Measurements from ENCODE around the gene LRRC4C. TPM values are rescaled to one million over a fixed set of nuclear protein-coding genes. Genes with fewer than 3 reads are reported as not detected.

Gene LRRC4C
- total and polyA plus RNA-seq, 7 donors: 0.98 to 5.4 (median 3.0) TPM; not detected in 1

DNA sequence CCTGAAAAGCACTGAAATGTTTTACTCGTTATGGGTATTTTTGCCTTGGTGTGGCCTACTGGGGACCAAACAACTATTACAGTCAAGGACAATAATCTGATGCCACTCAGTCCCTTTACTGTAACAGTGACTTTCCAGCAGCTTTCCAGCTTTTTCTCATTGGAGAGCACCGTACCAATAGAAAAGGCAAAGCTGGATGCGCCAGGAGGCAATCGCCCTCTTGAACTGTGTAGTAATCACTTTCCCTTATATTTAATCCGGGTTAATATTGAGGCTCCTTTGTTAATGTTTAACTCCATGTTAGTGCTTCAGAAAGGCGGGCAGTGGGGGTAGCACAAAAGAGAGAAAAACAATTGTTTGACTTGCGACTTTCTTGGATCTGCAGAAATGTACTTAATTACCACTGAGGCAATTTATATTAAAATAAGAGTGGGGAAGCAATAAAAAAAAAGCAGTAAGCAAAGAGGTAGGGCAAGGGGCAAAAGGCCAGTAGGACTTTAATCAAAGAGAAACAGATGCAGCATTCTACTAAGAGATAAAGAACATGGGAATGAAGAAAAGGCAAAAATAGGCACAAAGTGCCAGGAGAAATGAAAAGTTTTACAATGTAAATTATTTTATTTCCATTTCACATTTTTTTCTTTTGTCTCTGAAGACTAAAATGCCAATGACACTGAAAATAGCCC is 81.6 kb downstream of the LRRC4C start:
- H3K36me3 ChIP-seq: no peaks in the 10 kb centered on the region
- no peak overlapping the region for H3K27ac ChIP-seq
- no peaks in the 10 kb centered on the region for H3K27me3 ChIP-seq
- no peaks in the 10 kb centered on the region for H3K9me3 ChIP-seq
- H3K4me3 ChIP-seq: no peak overlapping the region
- H3K4me1 ChIP-seq: no peaks in the 10 kb centered on the region
- DNase-seq: no peak
- intact Hi-C loops (cut with DNase I): no loop called here
- TF ChIP-seq POLR2AphosphoS5 (IDR thresholded peaks at IDR 0.05) (no peak), POLR2A (IDR thresholded peaks at IDR 0.05) (no peak), EP300 (IDR thresholded peaks at IDR 0.05) (no peak)
- TF ChIP-seq, protein P1, sequence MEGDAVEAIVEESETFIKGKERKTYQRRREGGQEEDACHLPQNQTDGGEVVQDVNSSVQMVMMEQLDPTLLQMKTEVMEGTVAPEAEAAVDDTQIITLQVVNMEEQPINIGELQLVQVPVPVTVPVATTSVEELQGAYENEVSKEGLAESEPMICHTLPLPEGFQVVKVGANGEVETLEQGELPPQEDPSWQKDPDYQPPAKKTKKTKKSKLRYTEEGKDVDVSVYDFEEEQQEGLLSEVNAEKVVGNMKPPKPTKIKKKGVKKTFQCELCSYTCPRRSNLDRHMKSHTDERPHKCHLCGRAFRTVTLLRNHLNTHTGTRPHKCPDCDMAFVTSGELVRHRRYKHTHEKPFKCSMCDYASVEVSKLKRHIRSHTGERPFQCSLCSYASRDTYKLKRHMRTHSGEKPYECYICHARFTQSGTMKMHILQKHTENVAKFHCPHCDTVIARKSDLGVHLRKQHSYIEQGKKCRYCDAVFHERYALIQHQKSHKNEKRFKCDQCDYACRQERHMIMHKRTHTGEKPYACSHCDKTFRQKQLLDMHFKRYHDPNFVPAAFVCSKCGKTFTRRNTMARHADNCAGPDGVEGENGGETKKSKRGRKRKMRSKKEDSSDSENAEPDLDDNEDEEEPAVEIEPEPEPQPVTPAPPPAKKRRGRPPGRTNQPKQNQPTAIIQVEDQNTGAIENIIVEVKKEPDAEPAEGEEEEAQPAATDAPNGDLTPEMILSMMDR (IDR thresholded peaks at IDR 0.05): no peak
- WGBS, 2 donors: 25 to 63% methylated on average over 7 of the region's 7 CpGs

DNA sequence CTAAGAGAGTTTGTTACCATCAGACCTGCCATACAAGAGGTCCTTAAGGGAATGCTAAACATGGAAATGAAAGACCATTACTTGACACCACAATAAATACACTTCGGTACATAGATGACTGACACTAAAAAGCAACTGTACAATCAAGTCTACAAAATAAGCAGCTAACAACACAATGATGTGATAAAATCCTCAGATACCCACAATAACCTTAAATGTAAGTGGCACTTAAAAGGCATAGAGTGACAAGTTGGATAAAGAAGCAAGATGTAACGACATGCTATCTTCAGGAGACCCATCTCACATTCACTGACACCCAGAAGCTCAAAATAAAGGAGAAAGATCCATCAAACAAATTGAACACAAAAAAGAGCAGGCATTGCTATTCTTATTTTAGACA is 107.6 kb downstream of the LRRC4C start:
- no peak overlapping the region for H3K27ac ChIP-seq
- WGBS, 2 donors: 50 to 70% methylated on average over 2 of the region's 2 CpGs
- no peaks in the 10 kb centered on the region for H3K27me3 ChIP-seq
- no peak for DNase-seq
- H3K9me3 ChIP-seq: no peaks in the 10 kb centered on the region
- intact Hi-C loops (cut with DNase I): no loop called here
- H3K4me1 ChIP-seq: no peaks in the 10 kb centered on the region
- TF ChIP-seq, protein P1 (IDR thresholded peaks at IDR 0.05): no peak
- TF ChIP-seq POLR2AphosphoS5 (IDR thresholded peaks at IDR 0.05): no peak
- no peaks in the 10 kb centered on the region for H3K36me3 ChIP-seq
- no peak overlapping the region for H3K4me3 ChIP-seq

DNA sequence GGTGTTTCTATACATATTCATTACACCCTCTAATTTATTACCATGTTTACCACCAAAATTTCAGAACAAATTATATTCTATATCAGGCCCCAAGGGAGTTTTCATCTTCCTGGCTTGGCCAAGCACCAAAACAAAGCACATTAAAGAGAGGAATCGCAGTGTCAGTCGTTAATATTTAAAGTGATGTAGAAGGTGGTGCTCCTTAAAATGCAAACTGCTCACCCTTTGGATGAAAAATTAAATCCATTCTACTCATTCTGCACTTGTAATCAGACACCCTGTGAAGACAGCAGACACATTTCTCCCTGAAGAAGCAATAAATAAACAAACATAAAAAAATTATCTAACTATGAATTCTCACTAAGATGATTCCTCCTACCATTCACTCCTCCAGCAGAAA is 113.4 kb downstream of the LRRC4C start:
- intact Hi-C loops (cut with DNase I): no loop called here
- WGBS, 2 donors: 90 to 91% methylated on average over 2 of the region's 2 CpGs
- no peak overlapping the region for H3K4me3 ChIP-seq

DNA sequence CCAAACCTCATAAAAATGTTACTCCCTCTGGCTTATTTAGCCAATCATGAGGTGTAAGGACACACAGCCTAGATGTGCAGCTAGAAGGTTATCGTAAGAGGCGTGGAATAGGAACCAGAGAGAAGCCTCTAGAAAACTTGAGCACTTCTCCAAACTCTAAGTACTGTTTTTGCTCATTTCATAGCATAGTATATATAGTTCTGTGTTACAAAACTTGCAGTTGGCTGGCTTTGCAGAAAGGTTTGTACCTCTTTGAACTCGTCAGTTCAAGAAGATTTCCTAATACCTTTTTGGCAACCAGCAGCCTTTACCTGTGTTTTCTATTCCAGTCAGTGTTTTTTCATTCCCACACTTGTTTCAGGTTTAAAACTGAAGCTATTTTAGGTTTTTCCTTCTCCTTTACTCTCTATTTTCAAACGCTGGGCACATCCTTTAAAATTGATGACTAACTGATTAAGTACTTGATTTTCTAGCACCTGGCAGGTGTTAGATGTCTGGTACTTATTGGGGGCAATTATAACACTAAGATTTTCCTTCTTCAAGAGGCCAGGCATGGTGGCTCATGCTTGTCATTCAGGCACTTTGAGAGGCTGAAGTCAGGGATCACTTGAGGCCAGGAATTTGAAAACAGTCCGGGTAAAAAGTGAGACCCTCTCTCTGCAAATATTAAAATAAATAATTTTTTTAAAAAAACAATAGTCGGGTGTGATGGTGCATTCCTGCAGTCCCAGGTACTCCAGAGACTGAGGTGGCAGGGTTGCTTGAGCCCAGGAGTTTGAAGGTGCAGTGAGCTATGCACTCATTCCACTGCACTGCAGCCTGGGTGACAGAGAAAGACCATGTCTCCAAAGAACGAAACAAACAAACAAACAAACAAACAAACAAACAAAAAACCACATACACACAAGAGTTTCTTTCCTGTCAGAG is 125.2 kb downstream of the LRRC4C start:
- 71 to 80% methylated on average over 7 of the region's 7 CpGs for WGBS, 2 donors
- Histone ChIP-seq H3K27me3 (no peaks in the 10 kb centered on the region), H3K4me1 (no peaks in the 10 kb centered on the region), H3K9me3 (no peaks in the 10 kb centered on the region), H3K36me3 (no peaks in the 10 kb centered on the region), H3K27ac (no peak overlapping the region), H3K4me3 (no peak overlapping the region)
- no peak for DNase-seq
- no peak for TF ChIP-seq POLR2A (IDR thresholded peaks at IDR 0.05)
- no peak for TF ChIP-seq POLR2AphosphoS5 (IDR thresholded peaks at IDR 0.05)
- TF ChIP-seq EP300 (IDR thresholded peaks at IDR 0.05): no peak
- TF ChIP-seq, protein P1 (IDR thresholded peaks at IDR 0.05): no peak
- intact Hi-C loops (cut with DNase I): no loop called here

More for the DNA sequence above, 113.4 kb downstream of the LRRC4C start:
- Histone ChIP-seq H3K36me3 (no peaks in the 10 kb centered on the region), H3K9me3 (no peaks in the 10 kb centered on the region), H3K4me1 (no peaks in the 10 kb centered on the region), H3K27me3 (no peaks in the 10 kb centered on the region), H3K27ac (no peak overlapping the region)
- no peak for DNase-seq
- TF ChIP-seq, protein P1 (IDR thresholded peaks at IDR 0.05): no peak
